ENCODE data around the gene BMERB1. TPM values are rescaled to one million over a fixed set of nuclear protein-coding genes. Genes with fewer than 3 reads are reported as not detected.

Gene BMERB1
- total RNA-seq, 2 experiments from 2014 or later, result 0.85 to 0.98 TPM

DNA sequence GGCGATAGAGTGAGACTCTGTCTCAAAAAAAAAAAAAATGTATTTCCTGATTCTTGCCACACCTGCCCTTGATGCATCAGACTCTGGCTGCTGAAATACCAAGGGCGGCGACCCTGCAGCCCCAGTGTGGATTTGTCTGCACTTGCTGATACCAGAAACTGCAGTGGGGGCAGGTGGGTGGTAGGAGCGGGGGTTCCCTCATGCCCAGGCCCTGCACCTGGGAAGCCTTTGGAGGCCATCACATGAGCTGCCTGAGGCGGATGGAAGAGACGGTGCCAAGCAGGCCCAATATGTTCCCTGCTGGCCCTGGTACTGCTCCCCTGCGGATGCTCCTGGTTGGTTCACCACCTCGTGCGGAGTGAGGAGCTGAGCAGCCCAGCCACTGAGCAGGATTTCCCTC, 157.9 kb downstream of the BMERB1 start:
- peaks cover 40% of the 10 kb centered on the region for H3K36me3 ChIP-seq (ENCODE audit: insufficient read depth, low read length)
- Mint-ChIP-seq H3K4me3 (no peak overlapping the region), H3K4me1 (ENCODE audit: low read depth) (peaks cover 20% of the 10 kb centered on the region), H3K9me3 (no peaks in the 10 kb centered on the region), H3K27me3 (no peaks in the 10 kb centered on the region), H3K36me3 (ENCODE audit: low read depth) (peaks cover 66% of the 10 kb centered on the region), H3K27ac (peak overlapping the region; percentile 61)
- DNase-seq (peak in 13 of 14 experiments; percentile 8 to 72 (median 38)), ATAC-seq (ENCODE audit: poor library complexity) (no peak)
- peak overlapping the region; percentile 21 to 34 for H3K27ac ChIP-seq (ENCODE audit: low read depth in 1 of 2, low read length in 2 of 2)
- no peaks in the 10 kb centered on the region for H3K27me3 ChIP-seq (ENCODE audit: control insufficient read depth in 1 of 2, insufficient read depth in 2 of 2, low read length in 2 of 2)
- H3K4me3 ChIP-seq (ENCODE audit: low read length), result no peak overlapping the region
- ChIA-PET POLR2A (no interaction called here), CTCF (interaction anchor here (2.6 kb wide), 1 partner anchor 51 kb away, joined by 15 read pairs; the partner anchor contains the start of gene MARF1)
- intact Hi-C loops (cut with DNase I, micrococcal nuclease), result loop anchor here in 1 of 2 experiments (5.0 to 10.0 kb wide), 2 partner anchors 50 to 168 kb away; partner anchors contain the start of gene MARF1
- no peak for TF ChIP-seq CTCF (IDR thresholded peaks at IDR 0.05)
- peaks cover 36% of the 10 kb centered on the region for H3K4me1 ChIP-seq (ENCODE audit: insufficient read depth, low read length)
- no peaks in the 10 kb centered on the region for H3K9me3 ChIP-seq (ENCODE audit: control insufficient read depth in 1 of 2, insufficient read depth in 1 of 2, low read length in 2 of 2)

DNA sequence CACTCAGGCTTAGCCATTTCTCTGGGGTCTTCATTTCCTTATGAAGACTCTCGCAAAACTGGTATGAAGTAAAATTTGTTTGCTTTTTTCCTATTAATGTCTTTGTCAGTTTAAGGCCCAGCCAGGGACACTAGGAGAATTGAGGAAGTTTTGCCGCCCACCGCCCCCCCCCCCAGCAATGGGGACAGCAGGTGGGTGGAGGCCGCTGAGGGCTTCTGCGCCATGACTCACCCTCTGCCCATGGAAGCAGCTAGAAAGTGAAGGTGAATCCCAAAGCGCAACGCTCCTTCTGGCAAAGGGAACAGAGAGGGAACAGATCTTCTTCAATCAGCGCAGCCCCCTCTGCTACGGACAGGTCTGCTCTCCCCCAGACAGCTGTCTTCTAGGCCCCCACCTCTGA, 158.8 kb downstream of the BMERB1 start:
- ATAC-seq (ENCODE audit: poor library complexity), result no peak
- H3K27ac Mint-ChIP-seq, result peak overlapping the region; percentile 61
- intact Hi-C loops (cut with DNase I, micrococcal nuclease), result loop anchor here in 1 of 2 experiments (5.0 to 10.0 kb wide), 2 partner anchors 49 to 168 kb away; partner anchors contain the start of gene MARF1
- no peaks in the 10 kb centered on the region for H3K9me3 Mint-ChIP-seq
- Histone ChIP-seq H3K27me3 (ENCODE audit: control insufficient read depth in 1 of 2, insufficient read depth in 2 of 2, low read length in 2 of 2) (no peaks in the 10 kb centered on the region), H3K27ac (ENCODE audit: low read depth in 1 of 2, low read length in 2 of 2) (no peak overlapping the region), H3K4me1 (ENCODE audit: insufficient read depth, low read length) (peaks cover 36% of the 10 kb centered on the region), H3K4me3 (ENCODE audit: low read length) (no peak overlapping the region), H3K9me3 (ENCODE audit: control insufficient read depth in 1 of 2, insufficient read depth in 1 of 2, low read length in 2 of 2) (no peaks in the 10 kb centered on the region), H3K36me3 (ENCODE audit: insufficient read depth, low read length) (peaks cover 46% of the 10 kb centered on the region)
- peaks cover 20% of the 10 kb centered on the region for H3K4me1 Mint-ChIP-seq (ENCODE audit: low read depth)
- TF ChIP-seq CTCF (IDR thresholded peaks at IDR 0.05), result no peak
- ChIA-PET POLR2A (interaction anchor here (0.7 kb wide), 1 partner anchor 34 kb away, joined by 3 read pairs; no protein-coding TSS in a partner anchor), CTCF (no interaction called here)
- no peak overlapping the region for H3K4me3 Mint-ChIP-seq
- H3K27me3 Mint-ChIP-seq, result no peaks in the 10 kb centered on the region
- peaks cover 65% of the 10 kb centered on the region for H3K36me3 Mint-ChIP-seq (ENCODE audit: low read depth)
- DNase-seq, result peak in 3 of 14 experiments; percentile 6 to 48 (median 46)

DNA sequence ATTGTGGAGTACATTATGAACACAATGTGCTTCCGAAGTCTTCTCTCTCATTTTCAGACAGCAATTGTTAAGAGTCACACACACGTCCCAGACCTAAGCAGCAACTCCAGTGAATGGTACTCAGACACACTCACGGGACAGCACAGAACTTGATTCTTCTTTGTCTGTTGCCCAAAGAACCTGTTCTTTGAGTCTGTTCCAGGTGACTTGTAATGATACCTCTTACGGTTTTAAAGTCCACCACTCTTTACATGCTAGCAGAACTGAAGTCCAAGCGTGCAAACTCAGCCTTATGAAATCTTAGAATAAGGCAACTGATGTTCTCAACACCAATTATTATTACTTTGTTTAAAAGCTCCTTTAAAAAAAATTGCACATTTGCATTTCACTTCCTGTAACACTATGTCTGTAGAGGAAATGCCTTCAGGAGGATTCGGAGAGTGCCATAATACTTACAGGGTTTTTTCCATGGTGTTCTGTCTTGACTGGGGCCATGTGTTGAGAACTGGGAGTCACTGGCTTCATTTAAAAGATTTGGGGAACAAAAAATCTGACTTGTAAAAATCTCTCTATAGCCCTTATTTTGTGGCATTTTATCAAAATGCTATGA, 160.4 kb downstream of the BMERB1 start:
- peaks cover 20% of the 10 kb centered on the region for H3K4me1 Mint-ChIP-seq (ENCODE audit: low read depth)
- Histone ChIP-seq H3K27me3 (ENCODE audit: control insufficient read depth in 1 of 2, insufficient read depth in 2 of 2, low read length in 2 of 2) (no peaks in the 10 kb centered on the region), H3K36me3 (ENCODE audit: insufficient read depth, low read length) (peaks cover 58% of the 10 kb centered on the region), H3K4me1 (ENCODE audit: insufficient read depth, low read length) (peaks cover 28% of the 10 kb centered on the region), H3K27ac (ENCODE audit: low read depth in 1 of 2, low read length in 2 of 2) (peak overlapping the region in 1 of 2 donors; percentile 29), H3K4me3 (ENCODE audit: low read length) (no peak overlapping the region), H3K9me3 (ENCODE audit: control insufficient read depth in 1 of 2, insufficient read depth in 1 of 2, low read length in 2 of 2) (no peaks in the 10 kb centered on the region)
- DNase-seq (no peak), ATAC-seq (ENCODE audit: poor library complexity) (no peak)
- TF ChIP-seq CTCF (IDR thresholded peaks at IDR 0.05), result no peak
- no peak overlapping the region for H3K4me3 Mint-ChIP-seq
- H3K36me3 Mint-ChIP-seq (ENCODE audit: low read depth), result peaks cover 69% of the 10 kb centered on the region
- H3K9me3 Mint-ChIP-seq, result no peaks in the 10 kb centered on the region
- CTCF ChIA-PET, result interaction anchor here (0.6 to 1.0 kb wide), 2 partner anchors 48 to 100 kb away, joined by 3 read pairs; partner anchors contain the start of gene MARF1
- no peaks in the 10 kb centered on the region for H3K27me3 Mint-ChIP-seq
- peak overlapping the region; percentile 61 for H3K27ac Mint-ChIP-seq
- intact Hi-C loops (cut with DNase I, micrococcal nuclease), result loop anchor here in 1 of 2 experiments (5.0 to 10.0 kb wide), 3 partner anchors 37 to 170 kb away; partner anchors contain the start of gene MARF1
- POLR2A ChIA-PET, result no interaction called here
